Measurements from ENCODE around the gene GRID1.

GRID1 gene

DNA sequence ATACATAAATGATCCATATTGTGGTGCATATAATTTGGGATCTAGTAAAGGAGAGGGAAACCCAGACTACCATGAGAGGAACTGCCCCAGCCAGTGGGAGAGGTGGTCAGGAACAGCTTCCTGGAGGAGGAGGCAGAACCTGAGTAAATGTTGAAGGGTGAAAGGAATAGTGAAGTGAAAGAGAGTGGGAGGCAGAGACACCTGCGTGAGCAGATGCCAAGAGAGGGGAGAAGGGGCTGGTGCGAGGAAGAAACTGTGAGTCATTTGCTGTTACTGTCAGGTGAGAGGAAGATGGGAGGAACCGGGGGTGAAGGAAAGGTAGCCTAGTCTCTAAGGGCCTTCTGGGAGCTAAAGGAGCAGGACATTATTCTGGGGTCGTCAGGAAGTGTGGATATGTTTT, 294.8 kb downstream of the GRID1 start:
- no peak for DNase-seq

DNA sequence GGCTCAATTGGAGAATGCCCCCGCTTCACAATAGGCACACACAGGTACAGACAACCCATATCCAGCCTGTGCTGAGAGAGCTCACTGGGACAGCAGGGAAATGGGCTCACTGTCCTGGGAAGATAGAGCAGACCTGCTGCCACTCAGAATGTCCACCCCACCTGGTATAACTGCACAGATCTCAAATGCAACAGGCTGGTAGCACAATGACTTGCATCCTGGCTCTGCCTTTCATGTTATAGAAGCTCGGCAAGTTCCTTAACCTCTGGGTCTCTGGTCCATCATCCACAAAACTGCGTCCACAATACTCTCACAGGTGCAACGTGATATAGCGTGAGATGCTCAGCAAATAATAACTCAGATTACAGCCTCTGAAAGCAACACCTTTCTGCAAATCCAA, 295.4 kb downstream of the GRID1 start:
- no peak for DNase-seq

DNA sequence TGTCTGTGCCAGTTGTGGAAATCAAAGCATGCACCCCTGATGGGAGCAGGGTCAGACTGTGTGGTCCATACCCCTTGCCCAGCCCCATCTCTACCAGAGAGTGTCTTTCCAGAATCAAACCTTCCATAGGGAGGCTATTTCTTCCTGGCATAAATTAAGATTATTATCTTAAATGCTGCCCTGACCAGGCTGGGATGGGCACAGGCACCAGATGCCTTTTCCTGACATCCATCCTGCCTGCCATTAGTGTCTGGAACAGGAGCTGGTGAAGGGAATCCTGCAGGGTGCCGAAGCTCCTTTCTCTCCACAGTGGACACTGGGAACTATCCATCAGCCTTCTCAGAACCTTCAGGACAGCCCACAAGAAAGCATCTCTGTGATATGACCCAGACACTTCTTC, 296.3 kb downstream of the GRID1 start:
- no peak for DNase-seq

DNA sequence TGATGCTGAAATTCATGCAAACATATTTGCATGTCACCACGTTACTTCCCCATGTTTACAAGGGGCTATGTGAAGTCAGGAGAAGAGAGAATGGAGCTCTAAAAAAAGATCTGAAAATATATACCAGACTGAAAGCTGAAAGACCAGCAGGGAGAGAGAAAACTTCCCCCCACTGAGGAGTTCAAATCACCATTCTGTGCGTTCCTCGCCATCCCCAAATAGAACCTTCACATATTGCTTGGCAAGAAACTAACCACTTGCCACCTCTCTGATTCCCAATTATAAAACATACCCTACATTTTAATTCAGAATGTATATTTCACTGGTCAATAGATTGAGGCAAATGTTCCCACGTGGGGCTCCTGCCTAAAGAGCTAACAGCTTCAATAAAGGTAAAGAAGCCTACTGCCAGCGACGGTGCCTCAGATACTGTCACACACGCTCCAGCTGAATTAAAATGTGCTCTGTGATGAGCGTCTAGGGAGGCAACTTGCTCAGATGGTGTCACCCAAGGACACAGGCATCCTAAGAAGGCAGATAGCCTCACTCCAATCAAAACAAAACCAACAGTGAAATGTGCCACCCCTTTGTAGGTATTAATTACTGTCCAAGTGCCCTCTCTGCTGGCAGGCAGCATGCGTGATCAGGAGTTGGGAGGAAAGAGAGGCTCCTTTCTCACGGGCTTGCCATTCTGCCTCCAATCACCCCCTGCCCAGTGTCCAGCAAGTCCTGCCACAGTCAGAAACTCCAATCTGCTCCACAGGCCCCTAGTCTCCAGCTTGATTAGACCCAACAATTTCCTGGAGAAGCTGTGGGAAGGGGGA, 298.2 kb downstream of the GRID1 start:
- DNase-seq = no peak

DNA sequence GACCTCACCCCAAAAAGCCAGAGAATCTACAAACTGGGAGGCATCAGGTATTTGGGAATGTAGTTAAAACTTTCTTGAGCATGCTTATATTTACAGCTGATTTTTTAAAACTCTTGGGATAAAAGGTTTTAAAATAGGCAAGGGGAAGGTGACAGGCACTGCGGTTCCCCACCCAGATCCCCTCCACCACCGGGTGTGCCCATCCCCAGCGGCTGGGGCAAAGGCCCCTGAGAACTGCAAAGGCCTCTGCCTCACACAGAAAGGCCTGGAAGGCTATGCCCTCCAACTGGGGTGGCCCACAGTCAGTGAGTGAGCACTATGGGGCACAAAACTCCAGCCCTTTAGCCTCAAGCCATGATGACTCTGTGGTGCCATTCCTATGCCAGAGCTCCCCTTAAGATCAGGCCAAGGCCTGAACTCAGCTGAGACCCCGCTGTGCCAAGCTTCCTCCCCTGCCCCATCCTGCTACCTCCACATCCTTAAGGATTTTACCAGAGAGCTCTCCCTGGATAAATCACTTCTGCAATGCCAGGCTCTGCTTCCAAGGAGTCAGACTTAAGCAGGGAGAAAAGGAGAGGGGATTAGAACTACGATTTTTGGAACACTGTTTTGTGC, 299.1 kb downstream of the GRID1 start:
- no peak for DNase-seq

DNA sequence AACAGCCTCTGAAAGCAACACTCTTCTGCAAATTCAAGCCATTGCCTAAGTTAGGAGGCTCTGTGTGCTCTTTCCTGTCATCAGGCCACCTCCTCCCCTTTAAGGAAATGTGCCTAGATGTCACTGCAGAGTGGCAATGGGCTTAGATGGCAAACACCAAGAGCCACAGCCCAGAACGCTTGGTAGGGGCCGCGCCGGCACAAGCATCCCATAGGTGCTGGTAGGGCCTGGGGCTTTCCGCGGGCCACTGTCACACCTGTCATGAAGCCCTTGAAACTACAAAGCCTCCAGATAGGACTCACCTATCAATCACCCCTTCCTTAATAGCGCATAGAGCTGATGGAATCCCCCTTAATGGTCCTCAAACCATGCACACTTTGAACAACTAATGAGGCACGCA, 299.9 kb downstream of the GRID1 start:
- DNase-seq = no peak

DNA sequence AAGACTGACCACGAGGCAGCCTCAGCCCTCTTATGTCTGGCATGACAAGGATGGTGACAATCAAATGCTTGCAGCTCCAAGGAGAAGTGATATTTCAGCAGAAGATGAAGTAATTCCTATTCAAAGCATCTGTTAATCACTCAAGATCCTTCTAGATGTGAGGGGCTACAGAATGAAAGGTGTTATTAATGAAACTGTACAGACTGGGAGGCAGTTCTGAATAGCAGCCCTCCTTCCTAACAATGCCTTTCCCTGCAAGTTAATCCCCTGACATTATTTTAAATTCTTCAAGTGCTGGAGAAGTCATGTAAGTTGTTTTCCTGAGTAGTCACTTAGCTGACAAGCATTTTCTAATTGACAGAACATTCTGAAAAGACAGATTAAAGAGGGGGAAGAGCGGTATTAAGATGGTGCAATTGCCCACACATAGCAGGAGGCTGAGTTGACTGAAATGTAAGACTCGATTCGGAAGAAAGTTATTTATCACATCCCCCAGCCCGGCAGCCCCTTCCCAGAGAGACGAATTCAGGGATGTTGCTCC, 300.8 kb downstream of the GRID1 start:
- no peak for DNase-seq

DNA sequence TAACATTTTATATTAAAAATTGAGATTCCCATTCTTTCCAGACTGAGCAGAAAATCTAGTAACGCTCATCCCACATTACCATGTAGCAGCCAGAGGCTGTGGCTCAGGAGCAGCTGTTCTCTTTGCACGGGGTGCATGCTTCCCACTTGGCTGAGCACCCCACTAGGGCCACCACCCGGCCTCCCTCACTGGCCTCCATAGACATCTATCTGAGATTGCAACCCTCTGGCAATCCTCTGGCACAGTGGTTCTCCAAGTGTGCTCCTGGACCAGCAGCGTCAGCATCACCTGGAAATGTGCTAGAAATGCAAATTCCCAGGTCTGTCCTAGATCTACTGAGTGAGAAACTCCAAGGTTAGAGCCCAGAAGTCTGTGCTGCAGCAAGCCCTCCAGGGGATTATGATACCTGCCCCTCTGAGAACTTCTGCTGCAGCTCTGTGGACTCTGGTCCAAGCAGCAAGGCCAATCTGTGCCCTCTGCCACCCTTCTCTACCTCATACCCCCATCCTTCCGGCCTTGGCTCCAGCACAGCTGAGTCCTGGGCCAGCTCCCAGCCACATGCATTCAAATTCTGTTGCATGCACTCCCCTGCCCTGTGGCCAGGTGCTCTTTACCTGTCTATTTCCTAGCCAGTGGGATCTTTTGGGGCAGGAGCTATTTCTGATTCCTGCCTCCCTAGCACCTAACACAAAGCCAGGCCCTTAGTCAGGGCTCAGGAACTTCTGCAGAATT, 301.5 kb downstream of the GRID1 start:
- no peak for DNase-seq

DNA sequence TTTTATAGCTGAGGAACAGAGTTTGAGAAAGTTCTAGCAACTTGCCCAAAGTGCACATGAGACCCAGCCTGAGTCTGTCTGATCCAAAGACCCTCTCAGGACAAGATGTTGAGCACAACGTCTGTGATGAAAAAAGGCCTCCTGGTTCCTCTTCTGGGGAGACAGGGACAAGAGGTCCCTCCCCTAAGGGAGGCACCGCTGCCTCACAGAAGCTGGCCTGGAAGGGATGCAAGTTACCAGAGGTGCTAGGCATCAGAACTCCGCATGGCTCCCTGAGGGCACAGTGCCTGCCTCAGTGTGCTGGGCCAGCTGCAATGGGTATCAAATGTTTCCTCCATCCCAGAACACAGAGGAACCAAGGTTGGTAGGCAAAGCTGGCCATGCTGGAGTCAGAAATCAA, 302.4 kb downstream of the GRID1 start:
- DNase-seq = no peak

DNA sequence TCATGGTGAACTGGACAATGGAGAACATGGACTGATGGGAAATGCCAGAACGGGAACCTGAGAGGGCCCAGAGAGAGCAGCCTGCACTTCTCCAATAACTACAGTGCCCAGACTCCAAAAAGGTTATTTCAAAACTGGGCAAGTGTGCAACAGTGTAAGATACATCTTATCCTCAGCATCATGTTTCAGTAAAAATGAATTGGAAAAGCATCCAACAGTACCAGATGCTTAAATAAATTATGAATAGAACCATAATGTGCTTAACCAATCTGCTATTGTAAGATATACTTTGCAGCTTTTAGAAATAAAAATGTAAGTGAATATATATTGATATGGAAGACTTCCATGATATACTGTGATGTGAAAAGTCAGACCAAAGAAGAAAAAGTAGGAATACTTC, 303.3 kb downstream of the GRID1 start:
- no peak for DNase-seq

DNA sequence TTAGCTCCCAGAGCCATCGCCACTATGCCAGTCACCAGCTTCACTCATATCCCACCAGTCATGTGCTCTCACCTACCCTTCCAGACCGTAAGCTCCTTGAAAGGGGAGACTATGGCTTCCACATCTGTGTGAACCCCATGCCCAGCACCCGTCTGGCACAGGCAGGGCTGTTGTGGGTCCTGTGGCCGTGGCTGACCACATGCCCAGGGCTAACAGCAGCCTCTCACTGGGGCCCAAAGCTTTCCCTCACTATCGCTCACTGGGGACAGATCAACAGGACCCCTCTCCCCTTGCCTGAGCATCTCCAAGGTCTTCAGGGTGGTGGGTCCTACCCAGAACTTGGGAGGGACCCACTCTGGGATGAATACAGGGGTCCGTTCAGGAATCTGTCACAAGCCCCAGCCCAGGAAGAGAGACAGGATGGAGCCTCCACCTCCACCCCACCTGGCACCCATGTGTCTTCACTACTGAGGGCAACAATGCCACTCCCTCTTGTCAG, 303.9 kb downstream of the GRID1 start:
- no peak for DNase-seq

DNA sequence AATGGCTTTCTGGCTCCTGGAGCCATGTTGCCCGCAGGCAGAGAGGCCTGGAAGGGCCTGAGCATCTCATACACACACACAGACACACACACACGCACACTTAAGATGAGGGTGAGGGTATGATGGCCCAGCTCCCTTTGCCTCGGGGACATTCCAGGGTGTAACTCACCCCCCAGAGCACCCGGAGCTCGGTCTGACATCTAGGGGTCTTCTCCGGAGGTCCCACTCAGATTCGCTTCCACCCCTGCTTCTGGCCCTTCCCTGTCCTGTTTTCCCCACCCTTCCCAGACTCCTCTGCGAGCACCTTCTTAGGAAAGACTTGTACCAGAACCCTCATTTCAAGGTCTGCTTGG, 304.4 kb downstream of the GRID1 start:
- no peak for DNase-seq

DNA sequence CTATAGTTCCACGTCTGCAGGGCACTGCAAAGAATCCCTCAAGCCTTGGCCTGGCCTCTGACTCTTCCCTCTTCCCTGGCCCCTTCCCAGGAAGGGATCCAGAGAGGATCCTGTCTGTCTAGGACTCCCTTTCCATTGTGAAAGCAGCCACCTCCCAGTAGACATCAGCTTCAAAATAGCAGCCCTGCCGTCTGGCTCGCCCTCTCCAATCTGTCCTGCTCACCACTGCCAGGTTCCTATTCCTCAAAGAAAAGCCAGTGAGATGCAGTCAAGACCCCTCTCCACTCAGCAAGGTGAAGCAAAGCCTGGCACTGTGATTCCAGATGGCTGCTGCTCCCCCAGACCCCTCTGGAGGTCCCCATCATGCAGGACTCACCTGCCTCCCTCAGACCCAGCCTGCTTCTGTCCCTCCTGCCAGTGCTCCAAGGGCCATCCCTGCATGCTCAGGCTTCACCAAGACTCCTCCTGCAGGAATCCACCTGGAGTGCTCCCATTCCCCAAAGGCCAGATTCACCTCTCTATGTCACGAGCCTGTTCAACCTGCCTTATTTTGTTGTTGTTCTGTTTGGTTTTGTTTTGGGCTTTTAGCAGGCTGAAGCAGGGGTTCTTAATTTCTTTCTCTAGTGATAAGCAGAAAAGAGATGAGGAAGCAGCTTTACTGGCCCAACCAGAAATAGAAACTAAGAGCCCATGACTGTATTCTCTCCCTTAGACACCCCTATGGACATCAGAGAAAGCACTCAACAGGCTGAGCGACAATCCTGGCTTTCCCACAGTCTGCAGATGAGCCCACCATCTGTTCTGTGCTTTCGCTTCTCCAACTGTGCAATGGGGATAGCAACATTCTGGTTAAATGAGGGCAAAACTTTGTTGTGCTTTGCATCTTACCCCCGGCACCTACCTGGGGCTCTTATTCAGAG, 305.1 kb downstream of the GRID1 start:
- DNase-seq = no peak

DNA sequence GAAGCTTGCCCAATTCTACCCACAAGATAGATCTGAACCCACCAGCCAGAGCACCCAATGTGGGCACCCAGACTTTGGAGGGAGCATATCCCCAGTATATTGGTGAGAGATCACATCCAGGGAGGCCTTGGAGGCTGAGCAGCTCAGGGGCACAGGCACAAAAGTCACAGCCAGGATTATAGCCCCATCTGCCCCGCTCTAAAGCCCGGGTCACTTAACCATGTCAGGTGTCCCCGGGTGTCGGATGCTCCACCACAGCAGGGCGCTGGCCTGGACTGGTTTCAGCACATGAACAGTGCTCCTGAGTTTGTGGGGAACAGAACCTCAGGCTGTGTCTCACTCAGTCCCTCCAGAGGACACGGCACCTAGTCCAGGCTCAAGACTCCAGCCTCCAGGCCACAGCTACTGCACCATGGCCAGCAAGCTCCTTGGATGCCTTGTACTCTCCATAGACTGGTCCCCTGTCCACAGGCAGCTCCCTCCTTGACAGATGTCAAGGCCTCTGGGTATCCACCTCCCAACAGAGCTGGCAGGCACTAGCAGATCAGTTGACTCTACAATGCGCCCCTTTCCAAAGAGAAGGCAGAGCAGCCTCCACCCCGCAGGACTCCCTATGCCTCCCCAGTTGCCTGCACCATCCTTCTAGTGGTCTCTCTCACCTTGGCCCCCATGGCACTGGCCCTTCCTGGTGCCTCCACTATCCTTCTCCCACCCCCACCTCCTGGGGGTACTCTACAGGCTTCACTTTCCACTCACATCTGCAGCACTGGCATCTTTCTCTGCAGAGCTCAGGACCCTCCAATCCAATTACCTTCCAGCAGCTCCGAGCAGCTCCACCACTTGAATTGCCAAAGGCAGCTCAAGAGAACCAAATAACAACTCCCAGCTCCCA, 306.0 kb downstream of the GRID1 start:
- DNase-seq = no peak

DNA sequence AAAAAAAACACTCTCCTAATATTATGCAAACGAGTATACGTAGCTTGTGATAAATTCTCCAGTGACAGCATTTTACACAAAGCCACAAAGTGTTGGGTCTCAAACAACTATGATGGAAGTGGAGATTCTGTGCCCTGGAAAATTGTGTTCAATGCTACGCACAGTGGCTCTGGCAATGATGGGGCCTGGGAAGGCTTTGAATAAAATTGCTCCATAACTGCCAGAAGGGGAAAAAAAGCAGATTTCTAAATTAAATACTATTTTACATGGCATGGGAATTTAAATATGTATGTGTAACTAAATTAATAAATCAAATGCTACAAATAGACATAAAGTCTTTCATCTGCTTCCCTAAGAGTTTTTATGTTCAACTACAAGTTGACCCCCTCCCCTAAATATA, 306.7 kb downstream of the GRID1 start:
- DNase-seq = no peak

DNA sequence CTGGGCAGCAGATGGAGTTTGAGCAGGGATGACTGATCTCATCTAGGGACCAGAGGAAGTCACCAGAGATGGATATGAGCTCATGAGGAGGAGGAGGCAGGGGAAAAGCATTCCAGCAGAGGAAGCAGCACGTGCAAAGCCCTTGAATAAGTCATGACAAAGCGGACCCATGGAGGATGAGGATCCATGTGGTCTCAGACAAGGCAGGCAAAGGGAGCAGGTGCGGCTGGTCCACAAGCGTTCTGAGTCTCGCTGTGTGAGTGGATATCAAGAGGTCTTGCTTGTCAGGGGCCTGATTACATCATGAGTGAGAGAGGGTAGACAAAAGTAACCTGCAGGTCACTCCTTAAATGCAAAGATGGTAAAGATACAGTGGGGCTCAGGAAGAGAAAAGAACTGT, 307.6 kb downstream of the GRID1 start:
- DNase-seq = no peak

DNA sequence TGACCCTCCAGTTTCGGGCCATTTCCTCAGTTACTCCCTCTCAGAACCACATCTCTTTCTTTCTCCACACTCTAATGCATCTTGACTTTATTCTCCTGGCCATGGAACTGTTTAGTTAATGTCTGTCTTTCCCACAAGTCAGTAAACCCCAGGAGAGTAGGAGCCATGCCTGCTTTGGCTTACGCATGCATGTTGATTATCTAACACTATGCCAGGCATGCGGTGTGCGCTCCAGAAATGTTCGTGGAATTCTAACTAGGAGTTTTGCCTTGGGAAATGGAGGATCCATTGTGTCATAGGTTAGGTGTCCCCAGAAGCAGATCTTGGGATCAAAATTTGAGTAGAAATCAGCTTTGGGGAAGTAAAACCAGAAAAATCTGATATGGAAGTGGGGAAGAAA, 308.9 kb downstream of the GRID1 start:
- no peak for DNase-seq

DNA sequence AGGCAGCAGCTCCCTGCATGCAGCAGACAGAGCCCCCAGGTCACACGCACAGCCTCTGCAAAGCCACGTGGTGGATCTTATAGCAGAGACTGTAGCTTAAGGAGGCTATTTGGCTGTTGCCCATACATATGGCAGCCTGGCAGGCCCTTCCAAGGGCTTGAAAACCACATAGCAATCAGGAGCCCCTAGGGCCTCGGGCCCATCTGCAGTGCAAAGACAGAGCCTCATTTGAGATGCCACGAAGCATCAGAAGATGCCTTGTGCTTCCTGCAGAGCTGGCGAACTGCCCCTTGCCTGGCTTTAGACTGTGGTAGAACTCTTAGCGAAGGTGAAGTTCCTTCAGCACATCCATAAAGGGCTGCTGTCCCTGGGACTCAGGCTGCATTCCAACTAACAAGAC, 309.9 kb downstream of the GRID1 start:
- no peak for DNase-seq

DNA sequence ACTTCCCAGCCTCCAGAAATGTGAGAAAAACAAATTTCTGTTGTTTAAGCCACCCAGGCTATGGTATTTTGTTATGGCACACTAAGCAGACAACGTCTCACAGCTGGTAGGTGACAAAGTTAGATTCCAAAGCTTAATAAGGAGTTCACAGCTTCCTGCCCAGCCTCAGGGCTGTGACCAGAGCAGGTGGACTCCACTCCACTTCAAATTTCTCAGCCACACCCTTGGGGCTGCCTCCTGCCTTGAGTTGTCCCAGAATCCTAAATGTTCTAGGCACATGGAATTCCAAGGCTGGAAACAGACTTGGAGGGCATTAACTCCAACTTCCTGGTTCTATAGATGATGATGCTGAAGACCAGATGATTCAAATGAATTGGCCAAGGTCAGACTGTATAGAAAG, 310.7 kb downstream of the GRID1 start:
- DNase-seq = no peak

DNA sequence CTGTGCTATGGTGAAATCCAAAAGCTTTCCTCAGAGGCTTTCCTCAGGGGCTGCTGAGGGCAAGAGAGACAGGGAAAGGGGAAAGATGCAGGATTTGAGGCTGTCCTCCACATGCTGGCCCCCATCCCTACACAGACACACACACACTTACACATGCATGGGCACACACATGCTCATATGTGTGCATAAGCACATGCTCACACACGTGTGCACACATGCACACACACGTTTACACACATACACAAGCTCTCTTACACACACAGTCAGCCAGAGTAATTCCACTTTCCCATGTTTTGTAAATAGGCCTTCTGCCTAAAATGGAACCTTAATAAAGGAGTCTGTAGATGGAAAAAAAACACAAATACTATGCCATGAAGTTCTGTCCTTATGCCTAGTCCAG, 312.9 kb downstream of the GRID1 start:
- DNase-seq = no peak

DNA sequence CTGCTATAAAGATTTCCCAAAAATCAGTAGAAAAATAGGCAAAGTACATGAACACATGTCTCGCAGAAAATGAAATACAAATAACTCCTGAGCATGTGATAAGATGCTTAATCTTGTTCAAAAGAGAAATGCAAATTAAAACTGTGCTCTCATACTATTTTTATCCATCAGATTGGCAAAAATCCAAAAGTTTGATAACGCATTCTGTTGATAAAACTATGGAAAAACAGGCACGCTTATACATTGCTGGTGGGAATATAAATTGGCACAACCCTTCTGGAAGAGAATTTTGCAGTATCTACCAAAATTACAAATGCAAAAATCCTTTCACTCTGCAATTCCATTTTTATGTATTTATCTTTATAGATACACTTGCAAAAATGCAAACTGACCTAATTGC, 315.0 kb downstream of the GRID1 start:
- DNase-seq = no peak

DNA sequence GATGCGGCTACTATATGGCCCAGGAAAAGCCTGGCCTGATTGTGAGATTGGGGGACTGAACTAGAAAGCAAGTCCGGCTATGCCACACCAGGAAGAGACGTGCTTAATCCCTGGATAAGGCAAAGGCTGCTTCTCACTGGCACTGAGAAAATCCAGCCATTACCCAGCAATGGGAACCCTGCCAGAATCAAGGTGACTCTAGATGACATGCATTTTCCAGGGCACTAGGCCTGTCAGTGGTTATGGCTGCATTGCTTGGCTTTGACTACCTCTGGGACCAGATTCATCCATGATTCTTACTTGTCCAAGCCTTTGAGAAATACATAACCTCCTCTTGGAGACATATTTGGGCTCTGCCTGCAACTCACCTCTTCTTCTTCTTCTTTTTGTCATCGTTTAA, 317.2 kb downstream of the GRID1 start:
- no peak for DNase-seq
